A549 treated with RU486 at 1 μM for 4 hours (cell line): Measurements from ENCODE around the gene KRTAP10-5. TPM values are rescaled to one million over a fixed set of nuclear protein-coding genes. Genes with fewer than 3 reads are reported as not detected.

Experiments used
- total RNA-seq: library from RNA; stranded (reverse); fragments of 200-300 nt; extraction: Qiagen RNA extraction; gene quantifications from 5 replicates; pipeline ENCODE4 v1.2.3, GENCODE V29; 2022; ENCODE audit warnings: low read depth

The KRTAP10-5 gene
- total RNA-seq = not detected in 5 replicates

GRCh38 chr21:44580231-44580821 is at the start of gene KRTAP10-5:
Gene KRTAP10-5 (minus strand): TSS chr21:44580604. CDS start chr21:44580578, 26 bp downstream.

GRCh38 chr21:44626673-44627143 is 46.3 kb upstream of the KRTAP10-5 start, which contains the start of gene KRTAP10-9:
Gene KRTAP10-9 (plus strand): TSS chr21:44627093. CDS start chr21:44627172, 79 bp downstream.

GRCh38 chr21:44612029-44612486 is 31.7 kb upstream of the KRTAP10-5 start, which contains the start of gene KRTAP10-8:
Gene KRTAP10-8 (plus strand): TSS chr21:44612079. CDS start chr21:44612101, 22 bp downstream.

GRCh38 chr21:44600118-44600978 is 19.9 kb upstream of the KRTAP10-5 start, which contains the start of gene KRTAP10-7:
Gene KRTAP10-7 (plus strand): TSS chr21:44600597. CDS start chr21:44600622, 25 bp downstream.

GRCh38 chr21:44592446-44593311 is 12.3 kb upstream of the KRTAP10-5 start, which contains the start of gene KRTAP10-6:
Gene KRTAP10-6 (minus strand): TSS chr21:44592505. CDS start chr21:44592484, 21 bp downstream.

GRCh38 chr21:44573630-44574456 is 6.6 kb downstream of the KRTAP10-5 start, which contains the start of gene KRTAP10-4:
Gene KRTAP10-4 (plus strand): TSS chr21:44573729. CDS start chr21:44573759, 30 bp downstream.

GRCh38 chr21:44558695-44559094 is 21.7 kb downstream of the KRTAP10-5 start, which contains the start of gene KRTAP10-3:
Gene KRTAP10-3 (minus strand): TSS chr21:44558795. CDS start chr21:44558715, 80 bp downstream.

GRCh38 chr21:44551340-44551961 is 29.0 kb downstream of the KRTAP10-5 start, which contains the start of gene KRTAP10-2:
Gene KRTAP10-2 (minus strand): TSS chr21:44551505. CDS start chr21:44551458, 47 bp downstream.

GRCh38 chr21:44539991-44540666 is 40.3 kb downstream of the KRTAP10-5 start, which contains the start of gene KRTAP10-1:
Gene KRTAP10-1 (minus strand): TSS chr21:44540195. CDS start chr21:44540150, 45 bp downstream.

Other genes with a start within 250 kb of the KRTAP10-5 start
- 5.6 to 11.1 TPM (median 8.5 TPM) in 5 replicates for gene CFAP410, start 241.2 kb downstream of the KRTAP10-5 start, total RNA-seq
- 5.2 to 10.6 TPM (median 8.9 TPM) in 5 replicates for gene TRPM2, start 227.0 kb downstream of the KRTAP10-5 start, total RNA-seq
- 1.0 to 2.1 TPM (median 1.6 TPM) in 5 replicates for gene LRRC3, start 125.1 kb downstream of the KRTAP10-5 start, total RNA-seq
- not detected in 5 replicates for gene KRTAP10-1, start 40.4 kb downstream of the KRTAP10-5 start, total RNA-seq
- not detected in 5 replicates for gene KRTAP10-2, start 29.1 kb downstream of the KRTAP10-5 start, total RNA-seq
- gene KRTAP10-3, start 21.8 kb downstream of the KRTAP10-5 start, total RNA-seq = not detected in 5 replicates
- gene KRTAP10-4, start 6.9 kb downstream of the KRTAP10-5 start, total RNA-seq = not detected in 5 replicates
- not detected in 5 replicates for gene KRTAP10-6, start 11.9 kb upstream of the KRTAP10-5 start, total RNA-seq
- not detected in 5 replicates for gene KRTAP10-7, start 20.0 kb upstream of the KRTAP10-5 start, total RNA-seq
- not detected in 5 replicates for gene KRTAP10-8, start 31.5 kb upstream of the KRTAP10-5 start, total RNA-seq
- not detected in 5 replicates for gene KRTAP10-9, start 46.5 kb upstream of the KRTAP10-5 start, total RNA-seq
- gene KRTAP10-10, start 56.8 kb upstream of the KRTAP10-5 start, total RNA-seq = not detected in 5 replicates
- gene KRTAP10-11, start 65.8 kb upstream of the KRTAP10-5 start, total RNA-seq = not detected in 5 replicates
- not detected in 5 replicates for gene KRTAP12-4, start 74.1 kb upstream of the KRTAP10-5 start, total RNA-seq
- gene KRTAP12-3, start 77.3 kb upstream of the KRTAP10-5 start, total RNA-seq = not detected in 5 replicates
- gene KRTAP12-2, start 86.3 kb upstream of the KRTAP10-5 start, total RNA-seq = not detected in 5 replicates
- not detected in 5 replicates for gene KRTAP12-1, start 101.6 kb upstream of the KRTAP10-5 start, total RNA-seq
- not detected in 5 replicates for gene KRTAP10-12, start 116.6 kb upstream of the KRTAP10-5 start, total RNA-seq
- not detected in 5 replicates for gene TSPEAR, start 131.0 kb upstream of the KRTAP10-5 start, total RNA-seq
- 29.2 to 37.0 TPM (median 35.4 TPM) in 5 replicates for gene UBE2G2, start 221.2 kb upstream of the KRTAP10-5 start, total RNA-seq
- gene SUMO3, start 237.5 kb upstream of the KRTAP10-5 start, total RNA-seq = 43.1 to 72.9 TPM (median 70.5 TPM) in 5 replicates